Smooth muscle cell (in vitro differentiated cells): ENCODE data around the gene AJM1. TPM values are rescaled to one million over a fixed set of nuclear protein-coding genes. Genes with fewer than 3 reads are reported as not detected.
A peak's percentile ranks its signal among the peaks of the same experiment; 100 is the strongest.

Experiments used
- DNase-seq: peaks from one replicate; lab custom pipeline; 2025; ENCODE audit not compliant: unreplicated experiment; lab: John Stamatoyannopoulos, UW
- H2AFZ ChIP-seq: fragments of 200-600 bp; sonication (generic); 2 replicates; pipeline ENCODE4 v1.6.0; 2016; ENCODE audit warnings: antibody characterized with exemption, low read depth, mild to moderate bottlenecking
- H3F3A ChIP-seq: fragments of 200-600 bp; sonication (generic); 2 replicates; pipeline ENCODE4 v1.6.0; 2017; ENCODE audit warnings: antibody characterized with exemption, low read depth
- H3K27ac ChIP-seq: fragments of 200-600 bp; sonication (generic); 2 replicates; pipeline ENCODE4 v1.5.1; 2016; ENCODE audit warnings: low read depth, mild to moderate bottlenecking
- H3K27me3 ChIP-seq: fragments of 200-600 bp; sonication (generic); 2 replicates; pipeline ENCODE4 v1.6.1; 2016; ENCODE audit warnings: low read depth, mild to moderate bottlenecking
- H3K36me3 ChIP-seq: fragments of 200-600 bp; sonication (generic); 2 replicates; pipeline ENCODE4 v1.5.1; 2016; ENCODE audit warnings: low read depth
- H3K4me1 ChIP-seq: fragments of 200-600 bp; sonication (generic); 2 replicates; pipeline ENCODE4 v1.5.1; 2016; ENCODE audit warnings: low read depth
- H3K4me2 ChIP-seq: fragments of 200-600 bp; sonication (generic); 2 replicates; pipeline ENCODE4 v1.6.0; 2016; ENCODE audit warnings: mild to moderate bottlenecking
- H3K4me3 ChIP-seq: fragments of 200-600 bp; sonication (generic); 2 replicates; pipeline ENCODE4 v1.5.1; 2016; ENCODE audit warnings: mild to moderate bottlenecking
- H3K79me2 ChIP-seq: fragments of 200-600 bp; sonication (generic); 2 replicates; pipeline ENCODE4 v1.6.0; 2016; ENCODE audit warnings: low read depth, mild to moderate bottlenecking
- H3K9ac ChIP-seq: fragments of 200-600 bp; sonication (generic); 2 replicates; pipeline ENCODE4 v1.6.0; 2016; ENCODE audit warnings: low read depth
- H3K9me3 ChIP-seq: fragments of 200-600 bp; sonication (generic); replicated peaks from 2 replicates; pipeline ENCODE4 v1.5.1; 2016; ENCODE audit warnings: low read depth
- H4K20me1 ChIP-seq: fragments of 200-600 bp; sonication (generic); 2 replicates; pipeline ENCODE4 v1.6.0; 2016; ENCODE audit warnings: low read depth
- CTCF ChIP-seq: fragments of 200-600 bp; sonication (generic); IDR thresholded peaks from 2 replicates; pipeline ENCODE4 v1.5.1; 2017; ENCODE audit warnings: borderline replicate concordance, mild to moderate bottlenecking, antibody characterized with exemption; ENCODE audit not compliant: insufficient read depth, poor library complexity, severe bottlenecking
- WGBS: methylation state at CpG from one replicate; pipeline ENCODE4 v1.1.7; 2016; ENCODE audit warnings: low lambda C conversion rate; 5-methylcytosine and 5-hydroxymethylcytosine counted together
- polyA plus RNA-seq: library from polyadenylated mRNA; unstranded; fragments of >200 nt; fragmentation: Nextera tagmentation; extraction: Ambion mirVana; gene quantifications from 2 replicates; pipeline ENCODE4 v1.2.1, GENCODE V29; 2016
- total RNA-seq: library from RNA; depleted of rRNA; stranded (reverse); fragments of >200 nt; gene quantifications from 2 replicates; pipeline ENCODE4 v1.2.3, GENCODE V29; 2014

Gene AJM1
- total and polyA plus RNA-seq, 2 experiments from 2014 or later = 1.8 to 2.9 TPM

GRCh38 chr9:136847088-136847825 lies 5.0 kb downstream of the AJM1 start:
- Histone ChIP-seq H3K9ac (no peak overlapping the region), H3K4me2 (peak overlapping the region; percentile 100), H3K4me3 (peak overlapping the region; percentile 93), H3K36me3 (no peaks in the 10 kb centered on the region), H4K20me1 (peaks cover 13% of the 10 kb centered on the region), H2AFZ (no peak overlapping the region), H3K79me2 (peaks cover 14% of the 10 kb centered on the region), H3K27ac (peak overlapping the region; percentile 86), H3F3A (peaks cover 5% of the 10 kb centered on the region), H3K27me3 (no peaks in the 10 kb centered on the region), H3K9me3 (no peaks in the 10 kb centered on the region), H3K4me1 (peaks cover 14% of the 10 kb centered on the region)
- WGBS = 2% methylated on average over 40 of the region's 75 CpGs
- peak; percentile 85 for DNase-seq
- TF ChIP-seq CTCF = no peak

- WGBS = 1% methylated on average over 48 of the region's 48 CpGs
- Histone ChIP-seq H4K20me1 (peaks cover 13% of the 10 kb centered on the region), H3K79me2 (peaks cover 14% of the 10 kb centered on the region), H3K4me3 (peak overlapping the region; percentile 93), H3F3A (peaks cover 5% of the 10 kb centered on the region), H3K4me1 (peaks cover 11% of the 10 kb centered on the region), H3K27me3 (no peaks in the 10 kb centered on the region), H3K36me3 (no peaks in the 10 kb centered on the region), H3K4me2 (peak overlapping the region; percentile 100), H3K9ac (peak overlapping the region; percentile 66), H3K9me3 (no peaks in the 10 kb centered on the region), H2AFZ (no peak overlapping the region), H3K27ac (peak overlapping the region; percentile 86)
- TF ChIP-seq CTCF = no peak
- DNase-seq = peak; percentile 85
These were observed 5.6 kb downstream of the AJM1 start for GRCh38 chr9:136847826-136848392.

- H4K20me1 ChIP-seq = peaks cover 13% of the 10 kb centered on the region
- H3K9me3 ChIP-seq = no peaks in the 10 kb centered on the region
- H2AFZ ChIP-seq = no peak overlapping the region
- peak overlapping the region; percentile 100 for H3K4me2 ChIP-seq
- H3K27me3 ChIP-seq = no peaks in the 10 kb centered on the region
- peaks cover 14% of the 10 kb centered on the region for H3K79me2 ChIP-seq
- no peaks in the 10 kb centered on the region for H3F3A ChIP-seq
- DNase-seq = peak; percentile 67
- TF ChIP-seq CTCF = no peak
- 1% methylated on average over 40 of the region's 53 CpGs for WGBS
- H3K27ac ChIP-seq = peak overlapping the region; percentile 86
- H3K4me1 ChIP-seq = peaks cover 11% of the 10 kb centered on the region
- H3K4me3 ChIP-seq = peak overlapping the region; percentile 93
- no peaks in the 10 kb centered on the region for H3K36me3 ChIP-seq
- H3K9ac ChIP-seq = peak overlapping the region; percentile 66
These were observed 6.2 kb downstream of the AJM1 start for GRCh38 chr9:136848393-136849037.
